Cardiac septum (tissue), 1 donor: ENCODE data around the gene KLK7. TPM values are rescaled to one million over a fixed set of nuclear protein-coding genes. Genes with fewer than 3 reads are reported as not detected.
"Not testable (repeated sequence)": the region's sequence is repeated elsewhere in the genome, so short reads cannot be mapped to it uniquely, and the experiment has no call there.

Experiments used
- DNase-seq: peaks from one replicate; pipeline ENCODE4 v3.0.0-alpha.2; 2020; ENCODE audit warnings: low spot score
- intact Hi-C: fragments of 100-400 bp; cut with DNase I; formaldehyde crosslinking; loops from one replicate; pipeline ENCODE4 v1.14.0; 2022
- total RNA-seq: library from RNA; stranded (reverse); fragmentation: NEBNext Ultra II Directional; extraction: Animal tissue kit (Norgen Biotek cat#: 25700); gene quantifications from one replicate; pipeline ENCODE4 v1.2.1, GENCODE V29; 2021
- donor health status: DM: no; HTN: no; CAD: no.

The KLK7 gene
- total RNA-seq, 1 donor from 2014 or later = not detected

DNA sequence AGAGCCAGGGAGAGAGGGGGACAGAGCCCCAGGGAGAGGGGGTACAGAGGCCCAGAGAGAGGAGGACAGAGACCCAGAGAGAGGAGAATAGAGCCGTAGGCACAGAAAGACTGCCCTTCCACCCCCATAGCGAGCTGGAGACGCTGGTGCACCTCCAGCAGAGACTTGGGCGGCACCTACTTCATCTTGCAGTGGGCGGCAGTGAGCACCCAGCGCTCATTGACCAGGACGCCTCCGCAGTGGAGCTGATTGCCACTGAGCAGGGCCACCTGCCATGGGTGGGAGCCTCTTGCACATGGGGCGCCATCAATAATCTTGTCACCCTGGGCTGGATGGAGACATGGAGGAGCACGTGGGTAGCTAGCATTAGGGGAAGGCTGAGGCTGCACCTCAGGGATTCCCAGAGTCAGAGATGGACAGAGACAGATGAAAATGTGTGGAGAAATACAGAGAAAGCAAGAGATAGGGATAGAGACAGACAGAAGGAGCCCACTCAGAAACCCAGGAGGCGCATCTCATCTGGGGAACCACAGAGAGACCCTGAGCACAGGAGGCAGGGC is 2.0 kb downstream of the KLK7 start:
- intact Hi-C loops = no loop called here
- DNase-seq = no peak

- no peak for DNase-seq
- intact Hi-C loops = no loop called here
These were observed 3.5 kb downstream of the KLK7 start for GRCh38 chr19:50980208-50980607.

- intact Hi-C loops = no loop called here
- DNase-seq = no peak
These were observed 4.0 kb downstream of the KLK7 start for GRCh38 chr19:50979758-50980157.

DNA sequence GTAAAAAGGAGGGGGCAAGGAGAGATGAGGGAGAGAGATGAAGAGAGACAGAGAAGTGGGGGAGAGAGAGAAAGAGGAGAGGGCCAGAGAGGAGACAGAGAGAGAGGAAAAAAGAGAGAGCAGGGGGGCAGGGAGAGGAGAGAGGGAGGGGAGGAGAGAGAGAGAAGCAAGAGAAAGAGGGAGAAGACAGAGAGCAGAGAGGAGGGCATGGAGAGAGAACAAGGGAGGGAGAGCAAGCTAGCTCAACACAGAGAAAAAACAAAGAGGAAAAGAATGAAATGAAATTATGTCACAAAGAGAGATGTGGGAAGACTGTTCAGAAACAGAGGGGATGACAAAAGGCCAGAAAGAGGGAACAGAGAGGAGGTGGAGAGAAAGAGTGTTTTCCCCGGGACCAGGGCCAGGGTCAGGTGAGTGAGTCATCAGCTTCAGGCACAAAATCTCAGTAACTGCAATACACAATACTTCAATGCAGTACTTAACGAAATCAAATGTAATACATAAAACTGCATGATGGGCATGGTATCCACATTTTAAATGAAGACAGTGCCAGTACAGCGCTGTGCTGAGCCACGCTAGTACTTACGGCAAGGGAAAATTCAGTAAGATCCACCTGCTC is 4.8 kb downstream of the KLK7 start:
- intact Hi-C loops = no loop called here

GRCh38 chr19:50977626-50978025 is 6.1 kb downstream of the KLK7 start:
- no peak for DNase-seq
- intact Hi-C loops = no loop called here

More for the DNA sequence above, 4.8 kb downstream of the KLK7 start:
- DNase-seq = no peak

- intact Hi-C loops = no loop called here
- no peak for DNase-seq
These were observed 8.0 kb downstream of the KLK7 start for GRCh38 chr19:50975766-50976165.

DNA sequence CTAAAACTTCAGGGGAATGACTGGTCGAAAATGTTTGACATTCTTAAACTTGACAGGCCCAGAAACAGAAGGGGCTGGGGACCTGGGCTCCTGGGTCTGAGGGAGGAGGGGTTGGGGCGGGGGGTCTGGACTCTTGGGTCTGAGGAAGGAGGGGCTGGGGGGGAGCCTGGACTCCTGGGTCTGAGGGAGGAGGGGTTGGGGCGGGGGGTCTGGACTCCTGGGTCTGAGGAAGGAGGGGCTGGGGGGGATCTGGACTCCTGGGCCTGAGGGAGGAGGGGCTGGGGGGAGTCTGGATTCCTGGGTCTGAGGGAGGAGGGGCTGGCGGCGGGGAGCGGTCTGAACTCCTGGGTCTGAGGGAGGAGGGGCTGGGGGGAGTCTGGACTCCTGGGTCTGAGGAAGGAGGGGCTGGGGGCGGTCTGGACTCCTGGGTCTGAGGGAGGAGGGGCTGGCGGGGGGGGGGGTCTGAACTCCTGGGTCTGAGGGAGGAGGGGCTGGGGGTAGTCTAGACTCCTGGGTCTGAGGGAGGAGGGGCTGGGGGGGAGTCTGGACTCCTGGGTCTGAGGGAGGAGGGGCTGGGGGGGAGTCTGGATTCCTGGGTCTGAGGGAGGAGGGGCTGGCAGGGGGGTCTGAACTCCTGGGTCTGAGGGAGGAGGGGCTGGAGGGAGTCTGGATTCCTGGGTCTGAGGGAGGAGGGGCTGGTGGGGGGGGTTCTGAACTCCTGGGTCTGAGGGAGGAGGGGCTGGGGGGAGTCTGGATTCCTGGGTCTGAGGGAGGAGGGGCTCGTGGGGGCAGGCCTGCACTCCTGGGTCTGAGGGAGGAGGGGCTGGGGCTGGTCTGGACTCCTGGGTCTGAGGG is 8.8 kb downstream of the KLK7 start:
- intact Hi-C loops = no loop called here
- no peak for DNase-seq

GRCh38 chr19:50972795-50973376 is 10.8 kb downstream of the KLK7 start:
- intact Hi-C loops = no loop called here
- no peak for DNase-seq

DNA sequence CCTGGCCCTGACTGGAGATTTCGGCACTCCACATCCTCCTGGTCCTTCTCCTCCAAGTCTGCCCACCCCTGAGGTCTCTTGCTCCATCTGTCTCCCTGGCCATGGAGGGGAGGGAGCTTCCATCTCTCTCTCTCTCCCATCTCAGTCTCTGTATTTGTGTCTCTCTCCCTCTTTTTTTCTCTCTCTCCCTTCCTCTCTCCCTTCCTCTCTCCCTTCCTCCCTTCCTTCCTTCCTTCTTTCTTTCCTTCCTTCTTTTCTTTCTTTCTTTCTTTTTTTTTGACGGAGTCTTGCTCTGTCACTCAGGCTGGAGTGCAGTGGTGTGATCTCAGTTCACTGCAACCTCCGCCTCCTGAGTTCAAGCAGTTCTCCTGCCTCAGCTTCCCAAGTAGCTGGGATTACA is 13.9 kb downstream of the KLK7 start:
- intact Hi-C loops = not testable (repeated sequence)

GRCh38 chr19:50969413-50969760 is 14.3 kb downstream of the KLK7 start, which contains the start of gene KLK6:
Gene KLK6 (minus strand): TSS chr19:50969591. CDS start chr19:50968104, 1,487 bp downstream.
- intact Hi-C loops = no loop called here
- DNase-seq = no peak

More for the DNA sequence above, 13.9 kb downstream of the KLK7 start:
- not testable (repeated sequence) for DNase-seq

- DNase-seq = no peak
- intact Hi-C loops = no loop called here
These were observed 14.9 kb downstream of the KLK7 start for GRCh38 chr19:50968716-50969412.

DNA sequence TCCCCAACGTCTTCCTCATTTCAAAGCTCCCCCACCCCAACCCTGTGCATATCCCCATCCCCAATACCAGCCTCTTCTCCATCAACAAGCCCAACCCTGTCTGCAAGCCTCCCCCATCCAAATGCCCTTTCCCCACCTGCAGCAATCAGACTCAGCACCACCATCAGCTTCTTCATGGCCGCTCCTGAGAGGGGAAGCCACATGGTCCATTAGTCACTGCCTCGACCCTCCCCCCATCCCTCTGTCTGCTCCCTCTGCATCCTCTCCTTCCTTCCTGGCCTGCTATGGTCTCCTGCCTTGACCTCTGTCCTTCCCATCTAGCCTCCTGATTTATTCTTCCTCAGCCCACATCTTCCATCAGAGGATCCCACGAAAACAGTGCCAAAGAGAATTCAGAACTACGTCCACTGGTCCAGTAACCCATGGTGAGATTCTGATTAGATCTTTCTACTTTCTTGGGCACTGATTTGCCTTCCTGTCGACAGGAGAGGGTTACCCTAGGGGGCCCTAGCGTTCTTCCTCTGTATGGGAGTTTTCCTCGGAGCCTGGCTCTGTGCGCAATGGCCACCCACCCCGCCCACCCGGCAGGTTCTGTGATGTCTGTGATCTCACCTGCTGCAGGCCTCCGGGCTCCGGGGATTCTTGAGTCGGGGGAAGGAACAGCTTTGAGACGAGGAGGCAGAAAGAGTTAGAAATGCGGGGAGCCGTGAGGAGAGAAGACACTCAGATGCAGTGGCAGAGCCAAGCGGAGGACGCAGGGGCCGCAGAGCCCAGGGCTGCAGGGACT is 15.6 kb downstream of the KLK7 start:
- no peak for DNase-seq
- intact Hi-C loops = no loop called here

DNA sequence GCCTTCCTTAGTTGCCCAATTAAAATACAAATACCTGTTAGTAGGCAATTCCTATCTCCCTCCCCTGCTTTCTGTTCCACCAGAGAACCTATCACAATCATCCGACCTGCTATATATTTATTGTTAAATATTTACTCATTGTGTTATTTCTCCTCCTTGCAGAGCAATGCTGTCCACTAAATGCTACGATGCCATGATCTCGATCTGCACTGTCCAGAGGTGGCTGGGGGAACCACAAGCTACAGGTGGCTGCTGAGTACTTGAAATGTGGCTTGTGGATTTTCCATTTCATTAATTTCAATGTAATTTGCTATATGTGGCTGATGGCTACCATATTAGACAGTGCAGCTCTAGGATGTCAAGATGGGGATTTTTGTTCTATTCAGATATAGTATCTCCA is 19.5 kb downstream of the KLK7 start:
- DNase-seq = no peak
- intact Hi-C loops = no loop called here

DNA sequence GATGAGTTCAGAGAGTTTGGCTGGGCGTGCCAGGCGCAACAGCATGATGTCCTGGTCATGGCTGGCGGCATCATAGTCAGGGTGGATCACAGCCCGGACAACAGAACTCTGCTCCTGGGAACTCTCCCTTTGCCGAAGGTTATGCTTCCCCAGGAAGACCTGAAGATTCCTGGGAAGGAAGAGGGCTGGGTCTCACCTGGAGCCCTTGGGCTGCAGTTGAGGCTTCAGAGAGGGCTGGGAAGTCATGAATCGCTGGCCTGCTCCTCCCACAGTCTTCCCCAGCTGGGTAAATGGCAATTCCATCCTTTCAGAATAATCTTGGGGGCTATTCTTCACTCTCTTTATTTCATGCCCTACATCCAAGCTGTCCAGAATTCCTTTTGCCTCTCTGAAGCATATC is 20.3 kb downstream of the KLK7 start:
- no peak for DNase-seq
- intact Hi-C loops = no loop called here

DNA sequence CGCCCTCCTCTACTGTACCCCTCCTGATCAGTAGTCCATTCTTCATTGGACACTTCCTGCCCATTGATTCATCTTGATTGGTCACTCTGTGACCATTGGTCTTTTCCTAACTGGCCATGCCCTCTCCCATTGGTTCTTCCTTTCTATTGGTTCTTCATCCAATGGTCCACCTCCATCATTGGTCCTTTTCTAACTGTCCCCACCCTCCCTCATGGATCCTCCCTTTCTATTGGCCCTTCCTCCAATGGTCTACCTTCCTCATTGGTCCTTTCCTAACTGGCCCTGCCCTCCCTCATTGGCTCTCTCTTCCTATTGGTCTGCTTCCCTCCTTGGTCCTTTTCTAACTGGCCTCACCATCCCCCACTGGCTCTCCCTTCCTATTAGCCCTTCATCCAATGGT is 21.5 kb downstream of the KLK7 start:
- intact Hi-C loops = no loop called here

GRCh38 chr19:50959731-50960500 is 23.8 kb downstream of the KLK7 start:
- intact Hi-C loops = no loop called here

More for the DNA sequence above, 21.5 kb downstream of the KLK7 start:
- DNase-seq = no peak

DNA sequence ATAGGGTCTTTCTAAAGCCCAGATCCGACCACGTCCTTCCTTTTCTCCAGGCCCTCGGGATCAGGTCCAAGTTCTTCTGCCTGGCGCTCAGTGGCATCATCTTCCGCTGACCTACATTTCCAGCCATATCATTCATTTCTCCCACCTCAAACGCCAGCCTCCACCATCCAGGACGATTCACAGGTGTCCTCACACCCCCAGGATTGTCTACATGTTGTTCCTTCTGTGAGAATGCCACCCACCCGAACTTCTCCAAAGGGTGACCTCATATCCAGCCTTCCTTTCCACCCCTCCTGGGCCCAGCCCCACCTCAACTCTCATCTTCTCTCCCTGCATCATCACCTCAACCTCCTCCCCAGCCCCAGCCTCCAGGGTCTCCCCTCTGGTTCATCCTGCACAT is 26.1 kb downstream of the KLK7 start:
- no peak for DNase-seq
- intact Hi-C loops = no loop called here

More at GRCh38 chr19:50959731-50960500, 23.8 kb downstream of the KLK7 start:
- DNase-seq = no peak

GRCh38 chr19:50952910-50953309 is 30.8 kb downstream of the KLK7 start, which contains the start of gene KLK5:
Gene KLK5 (minus strand): TSS chr19:50953038. CDS start chr19:50952657, 381 bp downstream.
- intact Hi-C loops = no loop called here
- no peak for DNase-seq
